Limb (tissue), 2 donors: Measurements from ENCODE around the gene BTBD10.
A peak's percentile ranks its signal among the peaks of the same experiment; 100 is the strongest.

Experiments
- DNase-seq, 2 donors: peaks; one replicate each; pipeline ENCODE4 v3.0.0-alpha.2; 2016; ENCODE audit errors: extremely low spot score in 2 of 2

The BTBD10 gene

DNA sequence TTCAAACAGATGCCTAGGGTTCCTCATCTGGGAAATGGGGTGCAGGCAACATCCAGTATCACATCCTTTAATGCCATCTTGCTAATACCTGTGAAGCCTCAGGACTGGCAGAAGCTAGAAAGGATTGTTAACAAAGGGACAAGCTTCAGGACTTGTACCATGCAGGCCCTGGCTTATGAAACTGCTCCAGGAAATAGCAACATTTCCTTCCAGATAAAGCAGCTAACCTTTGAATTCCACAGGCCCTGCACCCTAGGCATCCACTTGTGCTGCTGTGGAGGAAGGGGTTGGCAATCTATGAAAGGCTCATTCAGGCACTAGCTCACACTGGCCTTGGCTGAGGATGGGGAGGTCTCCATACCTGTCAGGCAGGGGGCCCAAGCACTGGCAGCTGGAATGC, 87.2 kb downstream of the BTBD10 start:
- DNase-seq, result no peak

DNA sequence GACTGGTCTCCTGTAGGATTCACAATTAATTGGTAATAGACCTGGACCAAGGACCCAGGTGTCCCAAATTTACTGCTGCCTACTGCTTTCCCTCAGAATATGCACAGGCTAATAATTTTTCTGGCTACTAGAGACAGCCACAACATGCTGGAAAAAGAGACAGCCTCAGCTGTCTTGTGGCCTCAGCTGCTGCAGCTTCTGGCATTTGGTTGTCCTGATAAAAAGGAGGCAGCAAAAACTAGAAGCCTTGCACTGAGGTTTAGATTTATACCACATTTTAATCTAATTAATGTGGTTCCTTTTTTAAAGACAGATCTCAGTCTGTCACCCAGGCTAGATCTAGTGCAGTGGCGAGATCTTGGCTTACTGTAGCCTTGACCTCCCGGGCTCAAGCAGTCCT, 89.8 kb downstream of the BTBD10 start:
- no peak for DNase-seq

DNA sequence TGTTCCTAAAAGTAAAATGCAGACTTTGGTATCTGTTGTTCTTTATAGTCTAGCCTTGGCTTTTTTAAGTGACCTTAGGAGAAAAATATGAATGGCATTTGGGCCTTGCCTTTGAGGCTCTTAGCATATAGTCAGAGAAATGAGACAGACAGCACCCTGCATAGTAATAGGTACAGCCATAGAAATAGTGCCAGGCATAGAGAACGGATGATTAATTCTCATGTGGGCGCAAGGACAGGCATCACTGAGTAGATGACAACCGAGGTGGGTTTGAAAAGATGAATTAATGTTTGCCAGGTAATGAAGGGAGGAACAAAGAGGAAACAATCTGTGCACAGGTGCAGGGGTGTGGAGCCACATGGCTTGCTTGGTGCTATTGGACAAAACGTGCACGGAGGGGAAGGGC, 95.0 kb downstream of the BTBD10 start:
- no peak for DNase-seq

DNA sequence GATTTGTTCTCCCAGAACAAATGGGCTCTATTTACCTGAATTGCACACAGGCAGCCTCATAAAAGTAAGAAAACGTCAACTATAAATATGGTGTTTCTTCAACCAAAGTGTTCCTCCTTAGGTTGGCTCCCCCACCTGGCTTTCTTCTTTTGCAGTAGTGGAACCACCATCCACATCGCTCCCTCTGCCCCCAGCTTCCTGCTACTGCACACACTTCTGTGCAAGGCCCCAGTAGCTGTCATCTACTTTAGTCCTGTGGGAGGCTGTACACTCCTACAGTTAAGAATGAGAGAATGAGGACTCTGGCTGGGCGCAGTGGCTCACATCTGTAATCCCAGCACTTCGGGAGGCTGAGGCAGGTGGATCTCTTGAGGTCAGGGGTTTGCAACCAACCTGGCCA, 95.9 kb downstream of the BTBD10 start:
- DNase-seq, result no peak

DNA sequence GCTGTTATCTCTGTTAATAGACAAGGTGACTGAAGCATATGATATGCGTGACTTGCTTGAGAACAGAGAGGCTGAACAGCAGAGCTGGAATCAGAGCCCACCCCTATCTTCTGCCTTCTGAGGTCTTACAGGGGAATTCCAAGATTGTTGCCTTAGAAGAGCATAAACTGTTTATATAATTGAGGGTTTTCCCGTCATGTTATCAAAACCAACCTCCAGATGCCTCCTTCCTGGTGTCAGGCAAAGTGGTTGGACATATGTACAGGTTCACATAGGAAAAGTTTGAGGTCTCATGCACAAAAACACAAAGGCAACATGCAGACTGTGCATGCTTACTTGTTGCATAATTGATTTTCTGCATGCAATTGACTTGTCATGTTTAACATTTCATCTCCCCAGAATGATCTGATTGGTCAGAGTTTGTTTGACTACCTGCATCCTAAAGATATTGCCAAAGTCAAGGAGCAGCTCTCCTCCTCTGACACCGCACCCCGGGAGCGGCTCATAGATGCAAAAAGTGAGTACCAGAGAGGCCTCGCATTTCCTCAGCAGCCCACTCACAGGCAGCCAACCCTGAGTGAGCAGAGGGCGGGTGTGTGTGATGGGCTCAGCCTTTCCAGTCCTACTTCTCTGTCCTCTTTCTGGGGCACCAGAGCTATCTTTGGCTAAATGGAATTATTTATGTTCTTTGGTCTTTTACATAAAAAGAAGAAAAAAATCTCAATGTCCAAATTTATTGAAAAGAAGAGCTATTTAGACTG, 96.6 kb downstream of the BTBD10 start:
- DNase-seq, result no peak

DNA sequence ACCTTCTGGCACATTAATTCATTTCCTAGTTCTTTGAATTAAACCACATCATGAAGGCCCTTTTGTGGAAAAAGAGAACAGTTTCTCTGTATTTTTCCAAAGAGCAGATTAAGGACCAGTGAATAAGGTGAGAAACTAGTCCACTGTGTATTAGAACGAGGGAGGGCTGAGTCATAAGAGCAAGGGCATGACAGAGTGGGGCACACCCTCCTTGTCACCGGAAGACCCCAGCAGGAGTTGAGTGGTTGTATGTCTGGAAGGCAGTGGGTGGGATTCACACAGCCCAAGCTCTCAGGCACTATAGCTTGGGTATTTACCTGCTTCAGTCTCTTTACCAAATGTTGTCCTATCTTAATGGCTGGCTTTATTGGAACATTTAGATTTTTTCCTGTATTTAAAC, 98.6 kb downstream of the BTBD10 start:
- DNase-seq, result no peak

DNA sequence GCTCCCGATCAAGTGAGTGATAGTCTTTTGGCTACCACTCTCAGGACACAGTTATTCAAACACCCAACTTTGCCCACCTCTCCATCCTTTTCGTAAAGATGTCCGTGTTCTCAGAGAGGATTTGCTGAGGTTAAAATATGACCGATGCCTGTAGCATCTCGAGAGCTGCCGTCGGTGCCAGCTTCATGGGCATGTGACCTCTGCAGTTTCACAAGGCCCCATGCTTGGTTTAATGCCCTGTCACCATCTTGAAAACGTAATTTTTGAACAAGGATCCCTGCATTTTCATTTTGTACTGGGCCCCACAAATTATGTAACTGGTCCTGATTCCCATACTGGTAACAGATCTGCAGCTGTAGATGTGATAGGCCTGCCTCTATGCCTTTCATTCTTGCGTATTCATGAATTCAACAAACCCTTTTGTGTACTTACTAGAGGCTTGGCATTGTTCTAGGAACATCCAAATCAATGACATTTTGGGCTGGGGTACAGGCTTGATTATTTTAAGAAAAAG, 100.4 kb downstream of the BTBD10 start:
- no peak for DNase-seq

DNA sequence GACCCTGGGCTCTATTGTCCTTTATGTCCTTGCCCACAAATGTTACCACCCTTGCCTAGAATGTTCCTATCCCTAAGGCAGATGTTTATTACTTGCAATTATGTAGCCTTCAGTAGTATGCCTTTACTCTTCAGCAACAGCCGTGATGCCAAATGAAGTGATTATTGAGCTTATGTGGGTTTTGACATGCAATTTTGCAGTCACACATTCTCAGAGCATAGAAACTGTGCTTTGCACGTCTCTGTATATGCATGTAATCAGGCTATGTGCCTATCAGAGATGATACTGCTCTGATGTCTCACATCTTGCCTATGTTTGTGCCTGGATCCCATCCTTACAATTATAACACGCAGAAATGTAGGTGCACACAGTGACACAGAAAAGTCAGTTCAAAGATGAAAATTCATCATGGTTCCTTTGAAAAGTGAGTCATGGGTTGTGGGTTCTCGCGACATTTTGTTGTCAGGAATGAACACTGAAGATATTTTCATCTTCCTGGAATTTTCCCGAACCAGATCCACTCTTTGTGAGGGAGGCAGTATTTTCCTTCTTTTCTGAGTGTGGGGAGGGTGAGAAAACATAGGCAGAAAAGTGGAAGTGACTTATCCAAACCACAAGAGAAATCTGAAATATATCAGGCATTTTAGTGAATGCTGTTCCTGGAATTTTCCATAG, 104.3 kb downstream of the BTBD10 start:
- DNase-seq, result peak in 1 of 2 donors; percentile 9

DNA sequence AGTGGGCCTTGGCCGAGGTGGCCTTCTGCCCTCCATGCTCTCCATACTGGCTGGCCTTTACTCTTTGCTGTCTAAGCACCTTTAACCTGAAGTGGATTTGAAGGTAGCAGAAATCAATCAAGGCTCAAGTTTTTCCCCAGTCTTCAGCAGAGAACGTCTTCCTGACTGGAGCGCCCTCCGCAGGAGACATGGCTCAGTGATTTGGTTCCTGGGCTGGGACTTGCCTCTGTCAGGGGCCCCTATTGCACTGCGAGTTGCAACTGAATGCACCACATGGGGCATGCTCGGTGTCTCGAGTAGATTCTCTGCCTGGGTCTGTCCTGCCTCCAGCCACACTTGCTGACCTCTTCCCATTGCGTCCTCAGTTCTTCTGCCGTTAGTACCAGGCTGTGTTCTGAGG, 105.8 kb downstream of the BTBD10 start:
- DNase-seq, result no peak

DNA sequence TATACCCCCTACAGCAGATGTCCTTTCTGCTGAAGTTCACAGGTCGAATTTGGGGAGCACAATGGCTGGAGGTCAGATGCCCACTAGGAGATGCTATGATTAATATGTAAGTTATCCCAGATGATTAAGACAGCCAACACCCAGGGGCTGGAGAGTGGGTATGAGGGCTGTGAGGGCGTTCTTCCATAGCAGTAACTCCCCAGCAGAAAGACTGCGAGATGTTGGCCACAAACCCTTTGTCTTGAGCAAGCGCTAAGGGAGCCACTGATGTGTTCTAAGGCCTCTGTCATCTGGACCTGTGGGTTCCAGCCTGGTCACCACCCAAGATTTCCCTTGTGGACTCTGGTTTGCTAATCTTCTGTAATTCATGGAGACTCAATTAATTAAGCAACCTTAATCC, 107.8 kb downstream of the BTBD10 start:
- DNase-seq, result no peak

DNA sequence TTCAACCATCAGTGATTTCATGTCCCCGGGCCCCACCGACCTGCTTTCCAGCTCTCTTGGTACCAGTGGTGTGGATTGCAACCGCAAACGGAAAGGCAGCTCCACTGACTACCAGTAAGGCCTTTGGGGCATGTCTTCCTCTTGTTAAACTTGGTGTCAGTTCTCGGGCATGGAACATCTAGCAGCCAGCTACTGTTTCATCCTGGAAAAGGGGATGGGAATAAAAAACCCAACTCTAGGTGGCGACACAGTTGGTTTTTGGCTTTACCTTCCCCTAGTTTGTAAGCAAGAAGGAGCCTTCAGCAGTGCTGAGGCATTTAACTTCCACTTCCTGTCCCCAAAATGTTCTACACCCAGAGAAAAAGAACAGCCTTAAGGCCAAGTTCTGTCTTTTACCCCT, 108.7 kb downstream of the BTBD10 start:
- no peak for DNase-seq

DNA sequence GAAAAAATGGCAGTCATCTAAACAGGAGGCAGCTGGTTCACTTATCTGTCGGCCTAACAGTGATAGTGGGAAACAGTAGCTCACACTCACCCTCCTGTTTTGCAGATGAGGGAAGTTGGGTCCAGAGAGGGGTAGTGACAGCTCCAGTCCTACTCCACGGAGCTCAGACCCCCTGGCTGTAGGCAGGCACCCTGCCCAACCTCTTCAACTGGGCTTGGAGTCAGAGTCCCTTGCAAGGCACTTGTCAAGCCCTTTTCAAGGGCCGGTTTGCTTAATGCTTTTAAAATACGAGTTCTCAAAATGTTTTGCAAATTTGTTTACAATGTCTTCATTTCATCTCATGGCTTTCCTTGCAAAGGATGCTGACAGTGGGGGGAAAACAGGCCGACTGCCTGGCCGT, 110.3 kb downstream of the BTBD10 start:
- DNase-seq, result no peak

DNA sequence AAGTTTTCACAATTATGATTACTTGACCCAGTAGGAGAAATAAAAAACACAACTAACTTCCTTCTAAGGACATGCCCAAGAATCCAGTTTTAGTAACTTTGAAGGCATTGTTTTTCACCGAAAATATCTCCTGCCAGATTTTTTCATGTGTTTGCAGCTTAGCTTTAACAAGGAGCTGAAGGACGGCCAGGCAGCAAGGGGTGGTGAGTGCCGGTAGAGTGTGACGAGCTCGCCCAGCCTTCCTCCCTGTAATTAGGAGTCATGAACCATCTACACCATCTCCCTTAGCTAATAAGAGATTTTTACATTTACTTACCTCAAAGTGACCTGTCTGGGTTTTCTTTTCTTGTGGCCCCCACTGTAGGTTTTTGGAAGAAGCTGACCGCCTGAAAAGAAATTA, 113.4 kb downstream of the BTBD10 start:
- no peak for DNase-seq

DNA sequence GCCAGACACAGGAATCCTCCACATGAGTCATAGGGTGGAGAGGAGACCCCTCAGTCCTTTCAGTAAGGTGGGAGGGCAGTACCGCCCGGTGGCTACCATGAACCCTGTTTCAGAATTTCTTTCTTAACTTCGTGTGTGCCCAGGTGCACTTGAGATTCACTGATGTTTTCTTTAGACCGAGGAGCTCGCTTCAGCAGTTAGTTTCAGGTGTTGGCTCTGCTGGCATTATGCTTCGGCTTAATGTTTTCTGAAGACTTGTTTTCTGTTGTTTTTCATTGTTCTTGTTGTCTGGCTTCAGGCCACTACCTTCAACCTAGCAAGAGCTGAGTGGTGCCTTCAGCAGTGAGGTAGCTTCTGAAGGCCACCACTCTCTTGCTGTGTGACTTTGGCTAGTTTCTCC, 114.0 kb downstream of the BTBD10 start:
- no peak for DNase-seq

DNA sequence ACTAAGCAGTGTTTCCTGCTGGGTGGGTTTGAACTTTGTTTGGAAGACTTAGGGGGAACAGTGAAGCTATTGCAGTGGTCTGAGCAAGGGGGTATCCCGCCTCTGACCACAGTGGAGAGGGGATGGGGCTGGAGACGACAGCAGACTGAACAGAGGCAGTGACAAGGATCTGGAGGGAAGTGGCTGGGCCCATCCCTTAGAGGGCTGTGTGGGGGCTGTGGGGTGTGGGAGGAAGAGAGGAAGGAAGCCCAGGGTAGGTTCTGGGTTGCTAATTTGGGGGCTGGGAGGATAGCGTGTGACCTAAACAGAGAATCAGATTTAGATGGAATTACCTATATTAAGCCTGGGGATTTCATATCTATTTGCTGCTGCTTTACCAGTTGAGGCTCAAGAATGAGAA, 114.7 kb downstream of the BTBD10 start:
- no peak for DNase-seq

DNA sequence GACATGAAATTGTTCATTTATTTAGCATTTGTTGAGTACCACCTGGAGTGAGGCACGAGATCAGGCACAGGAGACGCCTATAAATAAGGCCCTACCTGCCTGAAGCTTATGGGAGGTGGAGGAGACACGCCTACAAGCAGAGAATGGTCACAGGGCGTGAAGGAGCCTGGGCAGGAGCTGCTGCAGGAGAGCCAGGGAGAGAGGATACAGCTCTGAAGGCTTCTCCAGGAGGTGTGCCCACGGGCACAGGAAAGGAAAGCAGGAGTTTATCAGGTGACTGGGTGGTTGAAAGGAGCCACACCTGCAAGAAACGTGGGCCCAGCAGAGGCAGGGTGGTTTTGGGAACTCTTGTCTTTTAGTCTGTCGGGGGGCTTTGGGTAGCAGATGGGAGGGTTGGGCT, 115.1 kb downstream of the BTBD10 start:
- DNase-seq, result no peak

DNA sequence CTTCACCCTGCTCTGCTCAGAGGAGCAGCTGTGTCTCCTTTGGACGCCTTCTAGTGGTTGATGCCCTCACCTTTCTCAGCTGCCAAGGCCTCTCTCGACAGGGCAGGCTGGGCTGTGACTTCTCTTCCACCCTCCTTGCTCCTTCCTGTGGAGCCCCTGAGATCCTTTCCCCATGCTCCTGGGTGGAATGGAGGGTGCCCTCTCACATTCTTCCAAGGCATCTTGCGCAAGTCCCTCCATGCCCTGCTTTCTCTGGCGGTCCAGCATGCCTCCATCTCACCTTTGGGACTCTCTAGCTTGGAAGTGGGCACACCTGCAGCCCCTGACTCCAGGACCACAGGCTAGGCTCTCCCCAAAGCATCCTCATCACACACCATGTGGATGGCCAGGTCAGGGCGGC, 116.6 kb downstream of the BTBD10 start:
- DNase-seq, result no peak

DNA sequence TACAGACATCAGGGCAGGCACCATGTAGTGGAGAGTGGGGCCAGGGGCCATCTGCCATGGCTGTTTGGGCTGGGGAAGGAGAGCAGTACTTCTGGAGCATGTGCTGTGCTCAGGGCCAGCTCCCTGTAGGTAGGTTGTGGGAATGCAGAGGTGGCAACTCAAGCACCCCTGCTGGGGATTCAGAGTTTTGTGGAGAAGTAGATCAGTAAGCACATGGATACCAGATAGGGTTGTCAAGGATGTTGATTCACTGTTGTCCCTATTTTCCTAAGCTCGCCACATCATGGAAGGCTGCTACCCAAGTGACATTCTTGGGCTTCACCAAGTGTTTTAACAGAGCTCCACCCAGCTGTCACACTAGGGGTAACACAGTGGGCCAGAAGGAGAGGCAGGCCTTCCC, 118.2 kb downstream of the BTBD10 start:
- no peak for DNase-seq

DNA sequence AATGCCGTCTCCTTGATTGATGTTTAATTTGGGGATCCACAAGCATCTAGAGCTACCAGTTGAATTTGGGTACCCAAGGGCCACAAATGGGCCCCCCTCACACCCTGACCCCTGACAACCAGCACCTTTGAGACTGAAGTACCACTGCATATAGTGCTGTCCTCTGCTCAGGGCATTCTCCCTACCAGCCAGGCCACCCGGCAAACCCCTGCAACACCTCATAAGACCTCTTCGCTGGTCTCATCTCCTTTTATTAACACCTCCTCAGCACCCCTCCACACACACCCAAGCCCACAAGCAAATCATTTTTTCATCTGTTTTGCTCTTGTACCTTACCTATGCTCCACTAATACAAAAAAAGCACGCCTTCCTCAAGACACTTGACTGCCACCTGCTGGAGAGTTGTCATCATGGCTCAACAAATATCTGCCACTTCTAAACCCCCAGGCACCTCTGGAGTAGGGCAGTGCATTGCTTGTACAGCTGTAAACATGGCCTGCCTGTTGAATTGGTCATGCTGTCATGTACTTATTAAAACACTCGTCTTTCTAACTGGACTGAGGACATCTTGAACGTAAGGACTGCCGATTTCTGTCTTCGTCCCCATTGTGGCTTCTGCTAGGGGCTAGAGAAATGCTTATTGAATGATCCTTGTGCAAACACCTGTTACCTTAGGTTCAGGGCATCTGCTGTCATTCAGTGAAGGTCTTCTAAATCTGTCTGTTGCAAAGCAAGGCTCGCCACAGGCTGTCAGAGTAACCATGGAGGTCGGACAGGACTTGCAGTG, 118.9 kb downstream of the BTBD10 start:
- DNase-seq, result peak; percentile 66 to 80

DNA sequence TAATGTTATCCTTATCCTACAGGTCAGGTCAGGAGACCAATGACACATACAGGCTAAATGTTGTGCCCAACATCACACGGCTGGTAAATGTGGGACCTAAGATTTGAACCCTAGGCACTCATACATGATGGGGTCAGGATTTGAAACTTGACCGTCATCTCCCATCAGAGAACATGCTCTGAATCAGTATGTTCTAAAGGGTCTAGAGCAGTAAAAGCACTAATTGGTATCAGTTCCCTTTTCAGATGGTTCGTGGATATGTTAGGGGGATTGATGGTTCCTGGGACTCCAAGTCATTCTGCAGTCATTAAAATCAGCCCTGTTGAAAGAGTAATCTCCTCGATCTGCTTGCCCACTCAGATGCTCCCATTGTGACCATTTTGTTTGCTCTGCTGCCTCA, 120.0 kb downstream of the BTBD10 start:
- no peak for DNase-seq

DNA sequence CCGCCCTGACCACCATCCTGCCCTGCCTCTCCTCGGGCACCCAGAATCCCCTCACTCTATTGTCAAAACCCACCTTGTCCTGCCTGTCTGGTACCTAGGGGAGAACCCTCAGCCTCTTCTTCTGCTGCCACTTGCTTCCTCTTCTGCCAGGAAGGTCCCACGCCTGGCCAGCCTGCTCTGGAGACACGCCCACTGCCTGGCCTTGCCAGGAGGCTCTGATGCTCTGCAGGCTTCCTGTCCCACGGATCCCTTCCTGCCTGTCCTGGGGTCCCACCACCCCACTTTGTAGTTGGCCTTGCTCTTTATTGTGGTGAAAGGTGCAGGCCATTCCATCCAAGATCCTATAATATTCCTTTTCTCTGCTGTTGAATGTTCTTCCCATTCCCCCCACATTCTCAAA, 122.0 kb downstream of the BTBD10 start:
- DNase-seq, result no peak
